Omental fat pad (tissue), 4 donors: ENCODE results near the gene TCHP. TPM values are rescaled to one million over a fixed set of nuclear protein-coding genes. Genes with fewer than 3 reads are reported as not detected.

ENCODE experiments used
- ATAC-seq: fragments of 150-250 bp; one replicate; pipeline ENCODE4 v1.9.1; 2016; ENCODE audit warnings: mild to moderate bottlenecking, moderate library complexity; ENCODE audit not compliant: low FRiP score
- DNase-seq: peaks from one replicate; pipeline ENCODE4 v3.0.0-alpha.2; 2019; ENCODE audit warnings: low spot score
- total RNA-seq, 4 donors: library from RNA; depleted of rRNA; stranded (reverse); fragments of >200 nt; gene quantifications; one replicate each; pipeline ENCODE4 v1.1.0, GENCODE V29; 2016
- TF ChIP-seq, protein P1 (sequence below), 3 donors: fragments of 450-650 bp; IDR thresholded peaks; one replicate each; pipeline ENCODE4 v1.5.1; 2016 to 2017; ENCODE audit warnings: antibody characterized with exemption in 3 of 3, mild to moderate bottlenecking in 3 of 3, moderate library complexity in 2 of 3

Gene TCHP
- total RNA-seq, 4 donors from 2014 or later = 7.0 to 30.1 (median 12.1) TPM

DNA sequence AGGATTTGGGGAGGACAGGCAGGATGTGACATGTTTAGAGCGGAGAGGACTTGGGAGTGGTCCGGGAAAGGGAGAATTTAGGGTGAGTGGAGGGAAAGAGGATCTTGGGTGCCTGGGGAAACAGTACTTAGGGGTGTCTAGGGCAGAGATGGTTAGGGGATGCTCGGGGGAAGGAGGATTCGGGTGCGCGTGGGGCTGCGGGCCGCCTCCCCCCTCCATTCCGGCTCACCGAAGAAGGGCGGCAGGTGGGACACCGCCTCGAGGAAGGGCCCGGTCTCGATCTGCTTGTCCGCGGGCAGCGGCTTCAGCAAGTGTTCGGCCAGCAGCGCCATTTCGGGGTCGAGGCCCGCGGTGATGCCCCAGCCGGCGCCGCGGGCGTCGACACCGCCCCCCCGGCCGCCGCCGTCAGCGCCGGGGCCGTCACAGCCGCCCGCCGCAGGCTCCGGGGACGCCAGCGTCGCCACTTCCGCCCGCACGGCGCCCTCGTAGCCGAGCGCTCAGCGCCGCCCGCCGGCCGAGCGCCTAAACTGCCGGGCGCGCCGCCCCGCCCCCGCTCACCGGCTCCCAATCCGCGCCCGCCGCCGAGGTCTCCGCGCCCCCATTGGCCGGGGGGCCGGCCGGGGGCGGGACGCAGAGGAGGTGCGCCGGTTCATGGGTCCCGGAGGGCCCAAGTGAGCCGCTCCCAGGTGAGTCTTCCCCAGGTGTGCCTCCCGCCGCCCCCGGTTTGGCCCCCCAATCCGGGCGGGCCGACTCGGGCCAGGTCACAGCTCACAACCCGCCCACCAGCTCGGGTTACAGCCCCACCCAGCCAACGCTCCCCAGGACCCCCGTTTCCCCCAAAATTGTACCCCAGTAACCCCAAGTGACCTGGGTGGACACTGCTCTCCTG is 19.8 kb upstream of the TCHP start, which contains the start of gene GLTP:
TSS of gene GLTP (minus strand) at position 499 of the 889 bp plus-strand sequence. CDS start at position 332, 167 bp downstream.
- ATAC-seq = peak; percentile 97
- DNase-seq = peak; percentile 42
- TF ChIP-seq, protein P1, sequence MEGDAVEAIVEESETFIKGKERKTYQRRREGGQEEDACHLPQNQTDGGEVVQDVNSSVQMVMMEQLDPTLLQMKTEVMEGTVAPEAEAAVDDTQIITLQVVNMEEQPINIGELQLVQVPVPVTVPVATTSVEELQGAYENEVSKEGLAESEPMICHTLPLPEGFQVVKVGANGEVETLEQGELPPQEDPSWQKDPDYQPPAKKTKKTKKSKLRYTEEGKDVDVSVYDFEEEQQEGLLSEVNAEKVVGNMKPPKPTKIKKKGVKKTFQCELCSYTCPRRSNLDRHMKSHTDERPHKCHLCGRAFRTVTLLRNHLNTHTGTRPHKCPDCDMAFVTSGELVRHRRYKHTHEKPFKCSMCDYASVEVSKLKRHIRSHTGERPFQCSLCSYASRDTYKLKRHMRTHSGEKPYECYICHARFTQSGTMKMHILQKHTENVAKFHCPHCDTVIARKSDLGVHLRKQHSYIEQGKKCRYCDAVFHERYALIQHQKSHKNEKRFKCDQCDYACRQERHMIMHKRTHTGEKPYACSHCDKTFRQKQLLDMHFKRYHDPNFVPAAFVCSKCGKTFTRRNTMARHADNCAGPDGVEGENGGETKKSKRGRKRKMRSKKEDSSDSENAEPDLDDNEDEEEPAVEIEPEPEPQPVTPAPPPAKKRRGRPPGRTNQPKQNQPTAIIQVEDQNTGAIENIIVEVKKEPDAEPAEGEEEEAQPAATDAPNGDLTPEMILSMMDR (IDR thresholded peaks at IDR 0.05) = peak in 2 of 3 donors; percentile 14 to 36

DNA sequence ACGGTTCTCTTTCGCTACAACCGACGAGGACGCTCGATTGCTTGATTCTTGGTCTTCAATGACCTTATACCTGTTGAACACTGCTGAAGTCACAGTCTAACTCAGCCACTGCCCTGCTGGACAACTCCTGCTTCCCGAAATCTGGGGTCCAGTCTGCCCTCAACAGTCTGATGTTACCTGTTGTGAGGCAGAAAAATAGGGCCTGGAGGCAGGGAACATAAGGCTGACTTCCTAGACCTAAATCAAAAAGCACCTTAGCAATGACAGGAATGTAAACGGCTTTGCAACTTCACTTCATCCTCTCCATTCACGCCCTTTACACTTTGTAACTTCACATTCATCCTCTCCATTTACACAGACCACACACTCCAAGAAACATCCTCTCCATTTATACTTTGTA is 19.1 kb upstream of the TCHP start:
- ATAC-seq (no peak), DNase-seq (no peak)
- TF ChIP-seq, protein P1 (IDR thresholded peaks at IDR 0.05) = no peak

DNA sequence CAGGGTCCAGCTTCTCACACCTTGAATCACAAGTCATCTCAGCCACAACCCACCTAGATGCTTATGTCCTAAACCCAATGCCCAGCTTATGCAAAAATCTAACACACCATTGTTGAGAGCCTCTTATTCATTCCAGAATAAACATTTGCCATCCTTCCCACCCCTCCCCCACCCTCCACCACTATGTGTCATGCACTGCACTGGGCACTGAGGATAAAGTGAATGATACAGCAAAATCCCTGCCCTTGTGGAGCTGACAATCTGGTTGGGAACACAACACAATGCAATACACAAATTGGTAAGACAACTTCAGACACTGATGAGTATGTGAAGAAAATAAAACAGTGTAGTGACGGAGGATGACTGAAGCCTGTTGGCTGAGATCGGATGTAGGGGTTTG is 18.3 kb upstream of the TCHP start:
- no peak for DNase-seq
- TF ChIP-seq, protein P1 (IDR thresholded peaks at IDR 0.05) = no peak

DNA sequence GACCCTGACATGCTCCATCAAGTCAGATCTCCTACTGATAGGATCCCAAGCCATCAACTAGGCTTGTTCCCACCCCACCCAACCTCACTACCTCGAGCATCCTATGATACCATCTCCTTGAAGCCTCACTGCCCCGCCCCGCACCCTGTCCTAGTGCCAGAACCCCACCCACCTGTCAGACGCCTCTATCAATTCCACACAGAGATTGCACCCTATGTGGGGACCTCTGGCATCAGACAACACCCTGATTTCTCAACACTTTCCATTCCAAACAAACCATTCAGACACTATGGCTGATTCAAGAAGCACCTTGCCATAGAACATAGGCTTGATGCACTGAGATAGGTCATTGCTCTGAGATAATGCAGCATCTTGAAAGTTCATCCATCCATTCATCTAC is 16.6 kb upstream of the TCHP start:
- no peak for DNase-seq
- no peak for ATAC-seq
- TF ChIP-seq, protein P1 (IDR thresholded peaks at IDR 0.05) = no peak

More for the DNA sequence above, 18.3 kb upstream of the TCHP start:
- no peak for ATAC-seq

DNA sequence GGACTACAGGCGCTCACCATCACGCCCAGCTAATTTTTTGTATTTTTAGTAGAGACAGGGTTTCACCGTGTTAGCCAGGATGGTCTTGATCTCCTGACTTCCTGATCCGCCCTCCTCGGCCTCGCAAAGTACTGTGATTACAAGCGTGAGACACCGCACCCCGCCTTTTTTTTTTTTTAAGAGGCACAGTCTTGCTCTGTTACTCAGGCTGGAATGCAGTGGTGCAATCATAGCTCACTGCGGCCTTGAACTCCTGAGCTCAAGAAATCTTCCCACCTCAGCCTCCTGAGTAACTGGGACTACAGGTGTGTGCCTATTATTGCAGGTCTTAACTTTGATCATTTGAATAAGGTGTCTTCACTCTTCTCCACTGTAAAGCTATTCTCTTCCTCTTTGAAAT is 14.5 kb upstream of the TCHP start:
- TF ChIP-seq, protein P1 (IDR thresholded peaks at IDR 0.05) = no peak
- ATAC-seq (no peak), DNase-seq (no peak)

DNA sequence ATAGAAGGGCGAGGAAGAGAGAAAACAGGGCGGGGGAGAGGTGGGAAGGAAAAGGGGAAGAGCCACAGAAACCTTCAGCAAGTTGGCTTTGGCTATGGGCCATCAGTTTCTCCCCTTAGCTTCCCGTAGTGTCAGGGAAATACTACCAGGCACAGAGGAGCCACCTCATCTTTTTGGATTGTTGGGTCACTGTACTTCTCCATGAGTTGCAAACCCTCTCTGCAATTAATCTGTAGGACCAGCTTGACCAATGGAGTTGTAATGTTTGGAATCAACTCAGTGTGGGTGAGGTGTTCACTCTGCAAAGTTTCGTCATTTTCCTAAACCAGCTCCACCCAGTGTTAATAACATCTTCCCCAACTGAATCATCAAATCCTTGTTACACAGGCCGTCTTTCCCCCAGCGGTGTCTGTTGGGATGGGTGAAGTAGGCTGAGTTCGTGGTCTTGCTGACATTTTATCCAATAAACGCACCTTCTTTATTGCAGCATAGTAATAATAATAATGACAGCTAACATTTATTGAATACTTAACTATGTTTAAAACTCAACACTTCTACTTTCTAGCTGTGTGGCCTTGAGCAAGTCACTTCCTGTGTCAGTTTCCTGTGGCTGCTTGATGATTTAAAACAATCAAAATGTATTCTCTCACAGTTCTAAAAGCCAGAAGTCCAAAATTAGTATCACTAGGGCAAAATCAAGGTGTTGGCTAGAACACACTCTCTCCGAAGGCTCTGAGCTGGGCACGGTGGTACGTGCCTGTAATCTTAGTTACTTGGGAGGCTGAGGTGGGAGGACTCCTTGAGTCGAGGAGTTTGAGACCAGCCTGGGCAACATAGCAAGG is 11.7 kb upstream of the TCHP start:
- DNase-seq = no peak
- TF ChIP-seq, protein P1 (IDR thresholded peaks at IDR 0.05) = no peak
- ATAC-seq = peak; percentile 92
